Measurements from ENCODE around the gene MGA. TPM values are rescaled to one million over a fixed set of nuclear protein-coding genes. Genes with fewer than 3 reads are reported as not detected.

MGA gene
- total RNA-seq, 1 donor from 2014 or later: 43.1 TPM

DNA sequence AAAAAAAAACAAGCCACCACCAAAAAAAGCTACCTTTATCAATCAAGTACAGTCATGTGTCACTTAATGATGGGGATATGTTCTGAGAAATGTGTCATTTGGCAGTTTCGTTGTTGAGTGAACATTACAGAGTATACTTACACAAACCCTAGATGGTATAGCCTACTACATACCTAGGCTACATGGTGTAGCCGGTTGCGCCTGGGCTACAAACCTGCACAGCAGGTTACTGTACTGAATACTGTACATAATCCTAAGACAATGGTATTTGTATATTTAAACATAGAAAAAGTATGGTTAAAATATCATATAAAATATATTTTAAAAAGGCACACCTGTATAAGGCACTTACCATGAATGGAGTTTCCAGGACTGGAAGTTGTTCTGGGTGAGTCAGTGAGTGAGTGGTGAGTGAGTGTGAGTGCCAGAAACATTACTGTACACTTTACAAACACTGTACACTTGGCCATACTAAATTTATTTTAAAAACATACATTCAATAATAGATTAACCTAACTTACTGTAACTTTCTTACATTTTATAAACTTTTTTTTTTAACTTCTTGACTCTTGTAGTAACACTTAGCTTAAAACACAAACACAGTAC, 141.7 kb downstream of the MGA start:
- H3K36me3 ChIP-seq (ENCODE audit: control insufficient read depth, insufficient read depth, low read length): peaks cover 3% of the 10 kb centered on the region
- no peak for DNase-seq (ENCODE audit: low read depth)
- H3K27me3 ChIP-seq (ENCODE audit: control insufficient read depth, insufficient read depth, low read length): no peaks in the 10 kb centered on the region
- TF ChIP-seq, protein P1, sequence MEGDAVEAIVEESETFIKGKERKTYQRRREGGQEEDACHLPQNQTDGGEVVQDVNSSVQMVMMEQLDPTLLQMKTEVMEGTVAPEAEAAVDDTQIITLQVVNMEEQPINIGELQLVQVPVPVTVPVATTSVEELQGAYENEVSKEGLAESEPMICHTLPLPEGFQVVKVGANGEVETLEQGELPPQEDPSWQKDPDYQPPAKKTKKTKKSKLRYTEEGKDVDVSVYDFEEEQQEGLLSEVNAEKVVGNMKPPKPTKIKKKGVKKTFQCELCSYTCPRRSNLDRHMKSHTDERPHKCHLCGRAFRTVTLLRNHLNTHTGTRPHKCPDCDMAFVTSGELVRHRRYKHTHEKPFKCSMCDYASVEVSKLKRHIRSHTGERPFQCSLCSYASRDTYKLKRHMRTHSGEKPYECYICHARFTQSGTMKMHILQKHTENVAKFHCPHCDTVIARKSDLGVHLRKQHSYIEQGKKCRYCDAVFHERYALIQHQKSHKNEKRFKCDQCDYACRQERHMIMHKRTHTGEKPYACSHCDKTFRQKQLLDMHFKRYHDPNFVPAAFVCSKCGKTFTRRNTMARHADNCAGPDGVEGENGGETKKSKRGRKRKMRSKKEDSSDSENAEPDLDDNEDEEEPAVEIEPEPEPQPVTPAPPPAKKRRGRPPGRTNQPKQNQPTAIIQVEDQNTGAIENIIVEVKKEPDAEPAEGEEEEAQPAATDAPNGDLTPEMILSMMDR (IDR thresholded peaks at IDR 0.05; ENCODE audit: insufficient read depth, low read length, poor library complexity, severe bottlenecking): no peak
- H3K4me3 ChIP-seq (ENCODE audit: low read depth, low read length): no peak overlapping the region

DNA sequence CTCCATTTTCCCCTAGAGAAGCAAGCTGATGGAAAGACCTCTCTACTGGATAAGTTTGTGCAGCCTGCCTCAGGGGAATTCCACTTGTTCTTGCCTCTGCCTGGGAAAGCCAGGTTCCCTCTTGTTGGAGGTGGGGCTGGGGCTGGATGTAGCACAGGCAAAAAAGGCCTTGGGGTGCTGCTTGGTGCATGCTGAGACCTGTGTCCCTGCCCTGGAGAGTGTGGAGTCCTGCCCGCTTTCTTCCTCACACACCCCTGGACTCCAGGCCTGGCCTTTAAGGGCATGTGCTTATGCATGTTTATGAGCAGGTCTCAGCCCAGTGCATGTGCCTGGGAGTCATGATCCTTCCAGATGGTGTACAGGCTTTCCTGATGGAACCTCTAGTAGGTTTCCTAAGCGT, 144.2 kb downstream of the MGA start:
- no peaks in the 10 kb centered on the region for H3K27me3 ChIP-seq (ENCODE audit: control insufficient read depth, insufficient read depth, low read length)
- no peak for DNase-seq (ENCODE audit: low read depth)
- TF ChIP-seq, protein P1 (IDR thresholded peaks at IDR 0.05; ENCODE audit: insufficient read depth, low read length, poor library complexity, severe bottlenecking): no peak
- peaks cover 3% of the 10 kb centered on the region for H3K36me3 ChIP-seq (ENCODE audit: control insufficient read depth, insufficient read depth, low read length)
- H3K4me3 ChIP-seq (ENCODE audit: low read depth, low read length): no peak overlapping the region

DNA sequence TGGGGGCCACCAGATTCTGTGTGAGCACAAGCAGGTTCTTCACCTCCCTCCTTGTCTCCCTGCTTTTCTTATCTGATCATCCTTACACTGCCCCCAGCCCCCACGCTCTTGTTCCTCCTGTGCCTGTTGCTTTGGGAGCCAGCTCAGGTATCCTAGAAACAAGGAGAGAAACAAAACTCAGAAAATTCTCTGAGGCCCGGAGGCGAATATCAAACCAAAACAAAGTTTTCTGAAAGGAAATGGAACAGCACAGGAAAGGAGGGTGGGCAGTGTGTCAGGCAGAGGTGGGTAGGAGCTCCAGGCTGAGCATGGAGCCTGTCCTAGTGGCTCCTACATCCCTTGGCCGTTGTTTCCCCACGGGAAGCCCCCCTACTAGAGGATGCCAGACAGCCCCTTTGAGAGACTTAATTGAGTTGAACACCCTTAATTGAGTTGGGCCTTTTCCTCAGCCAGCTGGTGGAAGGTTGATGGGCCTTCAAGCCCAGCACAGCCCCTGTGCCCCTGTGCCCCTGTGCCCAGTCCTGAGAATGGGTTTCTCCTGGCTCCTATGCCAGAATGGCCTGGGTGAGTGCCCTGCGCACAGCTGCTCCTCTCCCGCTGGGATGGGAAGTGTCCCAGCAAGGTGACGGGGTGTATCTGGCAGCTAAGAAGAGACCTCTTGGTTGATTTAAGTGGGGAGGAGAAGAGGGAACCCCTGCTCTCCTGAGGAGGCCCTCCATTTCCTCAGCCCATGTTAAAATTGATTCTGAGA, 144.9 kb downstream of the MGA start:
- no peak for DNase-seq (ENCODE audit: low read depth)
- Histone ChIP-seq H3K36me3 (ENCODE audit: control insufficient read depth, insufficient read depth, low read length) (peaks cover 3% of the 10 kb centered on the region), H3K4me3 (ENCODE audit: low read depth, low read length) (no peak overlapping the region), H3K27me3 (ENCODE audit: control insufficient read depth, insufficient read depth, low read length) (no peaks in the 10 kb centered on the region)
- TF ChIP-seq, protein P1 (IDR thresholded peaks at IDR 0.05; ENCODE audit: insufficient read depth, low read length, poor library complexity, severe bottlenecking): no peak

DNA sequence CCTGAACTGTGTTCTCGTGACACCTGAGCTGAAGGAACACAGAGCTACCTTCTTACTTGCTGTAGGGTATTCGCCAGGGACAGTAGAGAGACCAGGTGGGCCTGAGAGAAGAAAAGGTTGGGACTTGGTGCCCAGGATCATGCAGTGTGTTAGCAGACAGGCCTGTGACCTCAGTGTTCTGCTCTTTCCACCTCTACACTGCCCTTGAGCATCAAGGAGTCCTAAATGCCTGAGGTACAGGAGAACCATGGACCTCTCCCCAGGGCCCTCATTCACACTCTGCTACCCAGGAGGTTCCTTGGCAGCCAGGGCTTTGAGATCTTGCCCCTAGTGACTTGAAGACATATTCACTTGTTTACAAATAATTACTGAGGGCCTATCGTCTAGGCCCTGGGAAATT, 145.5 kb downstream of the MGA start:
- H3K4me3 ChIP-seq (ENCODE audit: low read depth, low read length): no peak overlapping the region
- no peaks in the 10 kb centered on the region for H3K27me3 ChIP-seq (ENCODE audit: control insufficient read depth, insufficient read depth, low read length)
- no peak for DNase-seq (ENCODE audit: low read depth)
- H3K36me3 ChIP-seq (ENCODE audit: control insufficient read depth, insufficient read depth, low read length): peaks cover 2% of the 10 kb centered on the region
- TF ChIP-seq, protein P1 (IDR thresholded peaks at IDR 0.05; ENCODE audit: insufficient read depth, low read length, poor library complexity, severe bottlenecking): no peak

DNA sequence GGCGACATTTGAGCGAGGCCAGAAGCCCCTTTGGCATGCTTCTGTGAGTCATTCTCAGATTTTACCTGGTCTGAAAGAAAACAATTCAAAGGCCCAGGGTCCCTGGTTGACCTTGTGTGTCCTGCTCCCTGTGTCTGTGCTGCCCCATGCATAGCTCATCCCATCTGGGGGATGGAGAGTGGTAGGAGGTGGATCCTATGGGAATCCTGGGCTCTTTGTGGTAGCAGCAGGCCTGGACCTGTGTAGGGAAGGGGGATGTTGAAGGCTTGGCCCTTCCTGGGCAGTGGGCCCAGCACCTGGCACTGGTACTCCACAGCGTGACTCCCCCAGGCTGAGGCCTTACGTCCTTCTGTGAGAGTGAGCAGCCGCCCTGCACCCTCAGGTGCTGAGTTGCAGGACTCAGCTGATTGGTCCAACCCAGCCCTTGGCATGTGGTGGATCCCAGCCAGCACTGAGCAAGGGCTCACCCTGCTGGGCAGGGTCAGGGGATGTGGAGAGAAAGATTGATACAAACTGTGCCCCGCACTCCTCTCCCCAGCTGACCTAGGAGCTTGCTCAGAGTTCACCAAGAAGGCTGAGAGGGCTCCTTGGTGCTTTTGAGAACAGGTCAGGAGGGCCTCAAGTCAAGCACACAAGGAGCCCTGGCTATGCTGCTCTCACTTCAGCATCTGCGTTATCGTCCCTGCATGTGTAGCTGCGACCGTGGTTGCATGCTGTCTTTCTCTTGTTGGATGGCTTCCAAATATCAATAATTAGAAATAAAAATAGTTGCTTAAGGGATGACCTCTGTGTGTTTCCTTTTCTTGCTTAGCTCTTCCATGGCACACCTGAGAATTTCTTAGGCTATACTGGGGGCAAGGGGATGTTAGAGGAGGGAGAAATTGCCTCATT, 146.3 kb downstream of the MGA start:
- DNase-seq (ENCODE audit: low read depth): no peak
- no peaks in the 10 kb centered on the region for H3K27me3 ChIP-seq (ENCODE audit: control insufficient read depth, insufficient read depth, low read length)
- TF ChIP-seq, protein P1 (IDR thresholded peaks at IDR 0.05; ENCODE audit: insufficient read depth, low read length, poor library complexity, severe bottlenecking): peak; percentile 23
- no peak overlapping the region for H3K4me3 ChIP-seq (ENCODE audit: low read depth, low read length)
- no peaks in the 10 kb centered on the region for H3K36me3 ChIP-seq (ENCODE audit: control insufficient read depth, insufficient read depth, low read length)
